ENCODE results near the gene BCAS3. TPM values are rescaled to one million over a fixed set of nuclear protein-coding genes. Genes with fewer than 3 reads are reported as not detected.

BCAS3 gene
- total and polyA plus RNA-seq, 4 donors = 5.8 to 24.6 (median 10.1) TPM

DNA sequence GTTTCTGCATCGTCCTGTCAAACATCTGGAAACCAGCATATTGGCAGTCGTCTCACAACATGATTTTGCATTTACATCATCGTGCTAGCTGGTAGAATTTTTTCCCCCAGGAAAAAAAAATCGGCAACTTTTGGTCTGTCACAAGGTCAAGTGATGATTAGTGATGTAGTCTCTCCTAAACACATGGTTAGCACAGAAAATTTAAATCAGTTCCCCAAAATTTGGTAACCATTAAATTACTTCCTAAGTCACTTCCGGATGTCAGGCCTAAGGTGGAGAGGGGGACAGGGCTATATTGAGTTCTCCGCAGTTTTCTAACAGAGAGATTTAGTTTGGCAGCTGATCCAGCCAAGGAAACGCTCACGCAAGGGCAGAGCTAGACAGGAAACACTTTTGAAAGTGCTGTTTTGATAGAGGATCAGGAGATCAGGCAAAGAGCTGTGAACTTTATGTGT is 451.0 kb downstream of the BCAS3 start:
- WGBS = 73% methylated on average over 8 of the region's 8 CpGs
- TF ChIP-seq YY1 (IDR thresholded peaks at IDR 0.05) = no peak
- TF ChIP-seq RXRA (IDR thresholded peaks at IDR 0.05) = no peak
- TF ChIP-seq EGR1 (IDR thresholded peaks at IDR 0.05; ENCODE audit: low read depth in 2 of 2) = no peak
- TF ChIP-seq, protein P1, sequence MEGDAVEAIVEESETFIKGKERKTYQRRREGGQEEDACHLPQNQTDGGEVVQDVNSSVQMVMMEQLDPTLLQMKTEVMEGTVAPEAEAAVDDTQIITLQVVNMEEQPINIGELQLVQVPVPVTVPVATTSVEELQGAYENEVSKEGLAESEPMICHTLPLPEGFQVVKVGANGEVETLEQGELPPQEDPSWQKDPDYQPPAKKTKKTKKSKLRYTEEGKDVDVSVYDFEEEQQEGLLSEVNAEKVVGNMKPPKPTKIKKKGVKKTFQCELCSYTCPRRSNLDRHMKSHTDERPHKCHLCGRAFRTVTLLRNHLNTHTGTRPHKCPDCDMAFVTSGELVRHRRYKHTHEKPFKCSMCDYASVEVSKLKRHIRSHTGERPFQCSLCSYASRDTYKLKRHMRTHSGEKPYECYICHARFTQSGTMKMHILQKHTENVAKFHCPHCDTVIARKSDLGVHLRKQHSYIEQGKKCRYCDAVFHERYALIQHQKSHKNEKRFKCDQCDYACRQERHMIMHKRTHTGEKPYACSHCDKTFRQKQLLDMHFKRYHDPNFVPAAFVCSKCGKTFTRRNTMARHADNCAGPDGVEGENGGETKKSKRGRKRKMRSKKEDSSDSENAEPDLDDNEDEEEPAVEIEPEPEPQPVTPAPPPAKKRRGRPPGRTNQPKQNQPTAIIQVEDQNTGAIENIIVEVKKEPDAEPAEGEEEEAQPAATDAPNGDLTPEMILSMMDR (IDR thresholded peaks at IDR 0.05; ENCODE audit: low read depth, low read length, missing input control) = no peak
- peak in 1 of 2 donors; percentile 10 for TF ChIP-seq RAD21 (IDR thresholded peaks at IDR 0.05)
- TF ChIP-seq HNF4G (IDR thresholded peaks at IDR 0.05) = no peak
- TF ChIP-seq, protein P2, sequence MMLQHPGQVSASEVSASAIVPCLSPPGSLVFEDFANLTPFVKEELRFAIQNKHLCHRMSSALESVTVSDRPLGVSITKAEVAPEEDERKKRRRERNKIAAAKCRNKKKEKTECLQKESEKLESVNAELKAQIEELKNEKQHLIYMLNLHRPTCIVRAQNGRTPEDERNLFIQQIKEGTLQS (IDR thresholded peaks at IDR 0.05) = no peak
- no peak for TF ChIP-seq FOXA1 (IDR thresholded peaks at IDR 0.05)
- no peak for TF ChIP-seq JUND (IDR thresholded peaks at IDR 0.05)
- TF ChIP-seq GABPA (IDR thresholded peaks at IDR 0.05 in 1 of 2, conservative IDR thresholded peaks at IDR 0.05 in 1 of 2) = no peak
- TF ChIP-seq, protein P3, sequence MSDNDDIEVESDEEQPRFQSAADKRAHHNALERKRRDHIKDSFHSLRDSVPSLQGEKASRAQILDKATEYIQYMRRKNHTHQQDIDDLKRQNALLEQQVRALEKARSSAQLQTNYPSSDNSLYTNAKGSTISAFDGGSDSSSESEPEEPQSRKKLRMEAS (IDR thresholded peaks at IDR 0.05) = no peak
- peak; percentile 68 for TF ChIP-seq NR2F2 (IDR thresholded peaks at IDR 0.05)
- no peak for TF ChIP-seq TAF1 (conservative IDR thresholded peaks at IDR 0.05)
- no peak for TF ChIP-seq FOXA2 (IDR thresholded peaks at IDR 0.05)
- Histone ChIP-seq H3K9ac (ENCODE audit: low read depth in 1 of 2, low read length in 2 of 2) (no peak overlapping the region), H3K27me3 (ENCODE audit: control insufficient read depth in 4 of 4, insufficient read depth in 4 of 4, low read length in 3 of 4) (no peaks in the 10 kb centered on the region), H3K4me3 (ENCODE audit: low read depth in 1 of 3, low read length in 3 of 3) (no peak overlapping the region), H3K36me3 (ENCODE audit: control insufficient read depth in 4 of 4, insufficient read depth in 3 of 4, low read depth in 1 of 4, low read length in 3 of 4) (no peaks in the 10 kb centered on the region), H3K4me1 (ENCODE audit: control insufficient read depth in 4 of 4, insufficient read depth in 4 of 4, low read length in 3 of 4) (no peaks in the 10 kb centered on the region), H3K9me3 (ENCODE audit: control insufficient read depth in 4 of 4, low read length in 3 of 4) (no peaks in the 10 kb centered on the region), H3K27ac (ENCODE audit: low read depth in 1 of 2, low read length in 2 of 2) (no peak overlapping the region)
- no peak for DNase-seq (ENCODE audit: low spot score)

DNA sequence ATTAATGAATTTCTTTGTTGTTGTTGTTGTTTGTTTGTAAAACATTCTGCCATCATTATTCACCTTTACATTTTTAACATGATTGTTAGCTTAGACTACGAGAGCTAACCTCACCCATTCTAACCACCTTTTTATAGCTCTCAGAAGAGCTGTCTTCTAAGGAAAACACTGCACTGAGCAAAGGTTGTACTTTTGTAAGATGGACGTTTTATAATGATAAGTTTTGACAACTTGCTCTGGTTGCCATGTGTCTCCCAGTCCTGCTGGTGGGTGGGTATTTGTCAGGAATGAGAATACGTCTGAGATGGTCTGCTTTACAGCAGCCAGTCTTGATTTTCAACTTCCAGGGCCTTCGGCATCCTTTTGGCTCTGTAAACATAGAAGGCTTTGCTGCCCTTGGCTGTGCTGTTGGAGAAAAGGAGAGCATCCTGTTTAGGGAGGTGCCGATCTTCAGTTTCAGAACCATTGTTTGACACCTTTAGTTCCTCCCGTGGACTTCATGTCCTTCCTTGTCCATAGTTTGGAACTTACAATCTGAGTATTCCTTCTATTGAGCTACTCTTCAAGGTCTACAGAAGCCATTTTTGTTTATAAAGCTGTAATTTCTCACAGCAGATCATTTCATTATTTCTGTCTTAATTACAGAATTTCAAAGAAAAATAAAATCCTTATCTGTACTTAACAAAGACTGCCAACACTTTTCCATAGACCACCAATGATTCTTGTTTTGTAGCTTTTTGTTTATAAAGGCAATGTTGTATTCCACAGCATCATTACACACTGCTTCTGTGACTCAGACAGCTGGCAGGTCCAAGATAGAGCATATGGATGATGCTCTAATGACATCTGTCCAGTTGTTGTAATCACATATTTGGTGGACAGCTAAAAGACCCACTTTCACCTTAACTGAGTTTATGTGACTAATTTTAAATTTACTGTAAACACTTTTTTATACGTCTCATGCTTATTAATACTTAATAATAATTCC is 451.9 kb downstream of the BCAS3 start:
- H3K9me3 ChIP-seq (ENCODE audit: control insufficient read depth in 4 of 4, low read length in 3 of 4) = no peaks in the 10 kb centered on the region
- no peak for DNase-seq (ENCODE audit: low spot score)
- no peaks in the 10 kb centered on the region for H3K36me3 ChIP-seq (ENCODE audit: control insufficient read depth in 4 of 4, insufficient read depth in 3 of 4, low read depth in 1 of 4, low read length in 3 of 4)
- no peak overlapping the region for H3K9ac ChIP-seq (ENCODE audit: low read depth in 1 of 2, low read length in 2 of 2)
- no peak overlapping the region for H3K4me3 ChIP-seq (ENCODE audit: low read depth in 1 of 3, low read length in 3 of 3)
- H3K4me1 ChIP-seq (ENCODE audit: control insufficient read depth in 4 of 4, insufficient read depth in 4 of 4, low read length in 3 of 4) = no peaks in the 10 kb centered on the region
- H3K27me3 ChIP-seq (ENCODE audit: control insufficient read depth in 4 of 4, insufficient read depth in 4 of 4, low read length in 3 of 4) = no peaks in the 10 kb centered on the region
- no peak overlapping the region for H3K27ac ChIP-seq (ENCODE audit: low read depth in 1 of 2, low read length in 2 of 2)
- WGBS = 84% methylated on average over 7 of the region's 7 CpGs
- TF ChIP-seq GABPA (IDR thresholded peaks at IDR 0.05 in 1 of 2, conservative IDR thresholded peaks at IDR 0.05 in 1 of 2) = no peak
- TF ChIP-seq TAF1 (conservative IDR thresholded peaks at IDR 0.05) = no peak

DNA sequence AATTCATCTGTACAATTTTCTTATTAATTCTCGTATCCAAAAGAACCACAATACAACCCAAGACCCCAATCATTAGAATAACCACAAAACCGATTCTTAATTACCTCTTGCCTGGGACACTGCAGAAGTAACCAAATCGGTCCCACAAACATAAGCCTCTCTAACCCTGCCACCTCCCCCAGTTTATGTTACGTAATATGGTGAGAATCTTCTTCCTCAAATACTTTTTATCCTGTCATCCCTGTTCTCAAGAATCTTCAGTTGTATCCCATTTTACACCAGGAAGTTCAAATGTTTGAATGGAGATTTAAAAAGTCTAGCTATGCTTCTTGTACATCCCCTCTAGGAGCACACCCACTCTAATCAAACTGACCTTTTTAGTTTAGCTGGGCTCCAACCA is 452.7 kb downstream of the BCAS3 start:
- H3K4me1 ChIP-seq (ENCODE audit: control insufficient read depth in 4 of 4, insufficient read depth in 4 of 4, low read length in 3 of 4) = no peaks in the 10 kb centered on the region
- H3K9ac ChIP-seq (ENCODE audit: low read depth in 1 of 2, low read length in 2 of 2) = no peak overlapping the region
- no peaks in the 10 kb centered on the region for H3K36me3 ChIP-seq (ENCODE audit: control insufficient read depth in 4 of 4, insufficient read depth in 3 of 4, low read depth in 1 of 4, low read length in 3 of 4)
- 87% methylated on average over 4 of the region's 4 CpGs for WGBS
- H3K27ac ChIP-seq (ENCODE audit: low read depth in 1 of 2, low read length in 2 of 2) = no peak overlapping the region
- DNase-seq (ENCODE audit: low spot score) = no peak
- H3K4me3 ChIP-seq (ENCODE audit: low read depth in 1 of 3, low read length in 3 of 3) = no peak overlapping the region
- TF ChIP-seq TAF1 (conservative IDR thresholded peaks at IDR 0.05) (no peak), SP1 (IDR thresholded peaks at IDR 0.05) (no peak)
- TF ChIP-seq, protein P3 (IDR thresholded peaks at IDR 0.05) = no peak
- no peaks in the 10 kb centered on the region for H3K27me3 ChIP-seq (ENCODE audit: control insufficient read depth in 4 of 4, insufficient read depth in 4 of 4, low read length in 3 of 4)
- no peaks in the 10 kb centered on the region for H3K9me3 ChIP-seq (ENCODE audit: control insufficient read depth in 4 of 4, low read length in 3 of 4)
